GM23248 (cell line): ENCODE data around the gene ARHGEF28. TPM values are rescaled to one million over a fixed set of nuclear protein-coding genes. Genes with fewer than 3 reads are reported as not detected.

Source experiments
- DNase-seq: peaks from one replicate; pipeline ENCODE4 v3.0.0-alpha.2; 2015
- H2AFZ ChIP-seq: fragments of 200-600 bp; sonication (generic); 2 replicates; pipeline ENCODE4 v1.6.1; 2016; ENCODE audit warnings: antibody characterized with exemption
- H3F3A ChIP-seq: fragments of 200-600 bp; sonication (generic); 2 replicates; pipeline ENCODE4 v1.6.1; 2016; ENCODE audit warnings: mild to moderate bottlenecking, antibody characterized with exemption, mixed run types; ENCODE audit not compliant: insufficient read depth
- H3K27ac ChIP-seq: fragments of 200-600 bp; sonication (generic); 2 replicates; pipeline ENCODE4 v1.5.1; 2016; ENCODE audit warnings: mild to moderate bottlenecking
- H3K27me3 ChIP-seq: fragments of 200-600 bp; sonication (generic); replicated peaks from 2 replicates; pipeline ENCODE4 v1.6.1; 2016; ENCODE audit warnings: mild to moderate bottlenecking; ENCODE audit not compliant: insufficient read depth
- H3K36me3 ChIP-seq: fragments of 200-600 bp; sonication (generic); 2 replicates; pipeline ENCODE4 v1.6.1; 2016; ENCODE audit warnings: low read depth, mild to moderate bottlenecking
- H3K4me1 ChIP-seq: fragments of 200-600 bp; sonication (generic); 2 replicates; pipeline ENCODE4 v1.6.1; 2016; ENCODE audit warnings: mild to moderate bottlenecking; ENCODE audit not compliant: insufficient read depth
- H3K4me2 ChIP-seq: fragments of 200-600 bp; sonication (generic); one replicate; pipeline ENCODE4 v1.6.1; 2016; ENCODE audit warnings: mild to moderate bottlenecking; ENCODE audit not compliant: unreplicated experiment
- H3K4me3 ChIP-seq: fragments of 200-600 bp; sonication (generic); 2 replicates; pipeline ENCODE4 v1.5.1; 2016; ENCODE audit warnings: mild to moderate bottlenecking
- H3K79me2 ChIP-seq: fragments of 200-600 bp; sonication (generic); 2 replicates; pipeline ENCODE4 v1.6.1; 2016; ENCODE audit warnings: mild to moderate bottlenecking; ENCODE audit not compliant: insufficient read depth
- H3K9ac ChIP-seq: fragments of 200-600 bp; sonication (generic); 2 replicates; pipeline ENCODE4 v1.6.1; 2016; ENCODE audit warnings: mild to moderate bottlenecking
- H3K9me2 ChIP-seq: fragments of 200-600 bp; sonication (generic); 2 replicates; pipeline ENCODE4 v1.6.1; 2016; ENCODE audit warnings: mixed run types, mild to moderate bottlenecking, moderate library complexity; ENCODE audit not compliant: insufficient read depth
- H3K9me3 ChIP-seq: fragments of 200-600 bp; sonication (generic); one replicate; pipeline ENCODE4 v1.6.1; 2017; ENCODE audit warnings: low read depth
- H4K20me1 ChIP-seq: fragments of 200-600 bp; sonication (generic); 2 replicates; pipeline ENCODE4 v1.6.0; 2016; ENCODE audit not compliant: insufficient read depth
- EZH2 ChIP-seq: fragments of 200-600 bp; sonication (generic); IDR thresholded peaks from 2 replicates; pipeline ENCODE4 v1.6.1; 2018; ENCODE audit warnings: antibody characterized with exemption, mild to moderate bottlenecking; ENCODE audit not compliant: insufficient read depth, poor library complexity, severe bottlenecking
- EZH2phosphoT487 ChIP-seq: fragments of 200-600 bp; sonication (generic); IDR thresholded peaks from 2 replicates; pipeline ENCODE4 v1.6.1; 2018; ENCODE audit warnings: antibody characterized with exemption, moderate library complexity, mild to moderate bottlenecking, low read depth; ENCODE audit not compliant: insufficient read depth
- WGBS, 2 experiments: methylation state at CpG; one replicate each; pipeline ENCODE4 v1.1.6; 2015 to 2017; ENCODE audit warnings: low lambda C conversion rate in 2 of 2, low coverage in 1 of 2; ENCODE audit errors: missing lambda C conversion rate in 2 of 2; 5-methylcytosine and 5-hydroxymethylcytosine counted together
- in situ Hi-C: fragments of 300-500 bp; cut with MboI; formaldehyde crosslinking; loops from 2 replicates; pipeline ENCODE4 v1.15.0; 2020
- polyA plus RNA-seq: library from polyadenylated mRNA; unstranded; fragments of >200 nt; fragmentation: Nextera tagmentation; extraction: Ambion mirVana; gene quantifications from 2 replicates; pipeline ENCODE4 v1.2.1, GENCODE V29; 2016
- total RNA-seq: library from RNA; depleted of rRNA; stranded (reverse); fragments of >200 nt; shearing (Covaris generic); gene quantifications from 2 replicates; pipeline ENCODE4 v1.2.3, GENCODE V29; 2014

The ARHGEF28 gene
- total and polyA plus RNA-seq, 2 experiments from 2014 or later, result 5.0 to 9.6 TPM

GRCh38 chr5:73955271-73955846, 329.4 kb downstream of the ARHGEF28 start:
- H3K36me3 ChIP-seq, result no peaks in the 10 kb centered on the region
- H3F3A ChIP-seq, result no peaks in the 10 kb centered on the region
- H3K79me2 ChIP-seq, result no peaks in the 10 kb centered on the region
- no peak for DNase-seq
- TF ChIP-seq EZH2, result no peak
- TF ChIP-seq EZH2phosphoT487, result no peak
- no peak overlapping the region for H3K4me3 ChIP-seq
- H3K4me1 ChIP-seq, result no peaks in the 10 kb centered on the region
- no peaks in the 10 kb centered on the region; the same call in none of the 2 replicates for H3K9me2 ChIP-seq
- H3K4me2 ChIP-seq, result no peak overlapping the region
- H4K20me1 ChIP-seq, result no peaks in the 10 kb centered on the region
- in situ Hi-C loops, result no loop called here
- no peak overlapping the region for H2AFZ ChIP-seq
- H3K27me3 ChIP-seq, result no peaks in the 10 kb centered on the region
- H3K27ac ChIP-seq, result no peak overlapping the region
- no peak overlapping the region for H3K9ac ChIP-seq
- 80% methylated on average over 5 of the region's 5 CpGs for WGBS, 2 experiments
- no peaks in the 10 kb centered on the region for H3K9me3 ChIP-seq

GRCh38 chr5:73957397-73958001, 331.5 kb downstream of the ARHGEF28 start:
- Histone ChIP-seq H3K36me3 (no peaks in the 10 kb centered on the region), H3F3A (no peaks in the 10 kb centered on the region), H3K27me3 (no peaks in the 10 kb centered on the region), H3K9ac (no peak overlapping the region), H3K9me2 (no peaks in the 10 kb centered on the region; the same call in none of the 2 replicates), H3K4me3 (no peak overlapping the region), H3K9me3 (no peaks in the 10 kb centered on the region), H3K4me1 (no peaks in the 10 kb centered on the region), H3K4me2 (no peak overlapping the region), H3K27ac (no peak overlapping the region), H3K79me2 (no peaks in the 10 kb centered on the region), H2AFZ (no peak overlapping the region), H4K20me1 (no peaks in the 10 kb centered on the region)
- TF ChIP-seq EZH2phosphoT487 (no peak), EZH2 (no peak)
- WGBS, 2 experiments, result 70 to 82% methylated on average over 3 of the region's 3 CpGs
- DNase-seq, result no peak
- in situ Hi-C loops, result no loop called here

GRCh38 chr5:73958037-73958436, 332.0 kb downstream of the ARHGEF28 start:
- H3K9me3 ChIP-seq, result no peaks in the 10 kb centered on the region
- H3K4me2 ChIP-seq, result no peak overlapping the region
- in situ Hi-C loops, result no loop called here
- no peak overlapping the region for H2AFZ ChIP-seq
- no peak overlapping the region for H3K9ac ChIP-seq
- H3K9me2 ChIP-seq, result no peaks in the 10 kb centered on the region; the same call in none of the 2 replicates
- DNase-seq, result no peak
- H3K27ac ChIP-seq, result no peak overlapping the region
- 80% methylated on average over 2 of the region's 2 CpGs for WGBS, 2 experiments
- no peaks in the 10 kb centered on the region for H4K20me1 ChIP-seq
- no peaks in the 10 kb centered on the region for H3K4me1 ChIP-seq
- TF ChIP-seq EZH2 (no peak), EZH2phosphoT487 (no peak)
- no peaks in the 10 kb centered on the region for H3K27me3 ChIP-seq
- H3K36me3 ChIP-seq, result no peaks in the 10 kb centered on the region
- no peak overlapping the region for H3K4me3 ChIP-seq
- H3F3A ChIP-seq, result no peaks in the 10 kb centered on the region
- no peaks in the 10 kb centered on the region for H3K79me2 ChIP-seq

GRCh38 chr5:73960023-73960422, 334.0 kb downstream of the ARHGEF28 start:
- H3F3A ChIP-seq, result no peaks in the 10 kb centered on the region
- no peaks in the 10 kb centered on the region for H3K9me3 ChIP-seq
- no peaks in the 10 kb centered on the region; the same call in none of the 2 replicates for H3K9me2 ChIP-seq
- H3K9ac ChIP-seq, result no peak overlapping the region
- DNase-seq, result no peak
- no peaks in the 10 kb centered on the region for H3K79me2 ChIP-seq
- H3K27me3 ChIP-seq, result no peaks in the 10 kb centered on the region
- no peak overlapping the region for H2AFZ ChIP-seq
- in situ Hi-C loops, result no loop called here
- H3K27ac ChIP-seq, result no peak overlapping the region
- H3K36me3 ChIP-seq, result no peaks in the 10 kb centered on the region
- H3K4me1 ChIP-seq, result no peaks in the 10 kb centered on the region
- H3K4me3 ChIP-seq, result no peak overlapping the region
- WGBS, 2 experiments, result 72 to 78% methylated on average over 5 of the region's 5 CpGs
- H3K4me2 ChIP-seq, result no peak overlapping the region
- TF ChIP-seq EZH2phosphoT487 (no peak), EZH2 (no peak)
- no peaks in the 10 kb centered on the region for H4K20me1 ChIP-seq
